Right ventricle myocardium superior (tissue), 1 donor: Measurements from ENCODE around the gene ST3GAL6. TPM values are rescaled to one million over a fixed set of nuclear protein-coding genes. Genes with fewer than 3 reads are reported as not detected.
"Not testable (repeated sequence)": the region's sequence is repeated elsewhere in the genome, so short reads cannot be mapped to it uniquely, and the experiment has no call there.

Source experiments
- ATAC-seq: fragments of 200-7000 bp; cut with Tn5 transposase; one replicate; pipeline ENCODE4 v1.9.1; 2020; ENCODE audit warnings: mild to moderate bottlenecking; ENCODE audit not compliant: poor library complexity
- DNase-seq: peaks from one replicate; pipeline ENCODE4 v3.0.0-alpha.2; 2020
- intact Hi-C: fragments of 100-400 bp; cut with DNase I; formaldehyde crosslinking; loops from one replicate; pipeline ENCODE4 v1.11.2; 2022
- total RNA-seq: library from RNA; stranded (reverse); fragmentation: NEBNext Ultra II Directional; extraction: Animal tissue kit (Norgen Biotek cat#: 25700); gene quantifications from one replicate; pipeline ENCODE4 v1.2.1, GENCODE V29; 2021
- donor health status: DM: no; HTN: yes; CAD: no; lungs with severe emphysema.

Gene ST3GAL6
- total RNA-seq, 1 donor from 2014 or later, result 34.1 TPM

- no peak for DNase-seq
- no peak for ATAC-seq
- intact Hi-C loops, result no loop called here
Measured at GRCh38 chr3:98814817-98815420, 51.8 kb downstream of the ST3GAL6 start.

- no peak for DNase-seq
- ATAC-seq, result peak; percentile 85
- intact Hi-C loops, result loop anchor here (2.0 kb wide), 1 partner anchor 177 kb away; no protein-coding TSS in a partner anchor
Measured at GRCh38 chr3:98817547-98818041, 54.5 kb downstream of the ST3GAL6 start.

GRCh38 chr3:98821063-98821462 is 57.9 kb downstream of the ST3GAL6 start:
- ATAC-seq (no peak), DNase-seq (no peak)
- intact Hi-C loops, result loop anchor here (10.0 kb wide), 1 partner anchor 74 kb away; no protein-coding TSS in a partner anchor

- DNase-seq (no peak), ATAC-seq (no peak)
- intact Hi-C loops, result loop anchor here (10.0 kb wide), 1 partner anchor 71 kb away; no protein-coding TSS in a partner anchor
Measured at GRCh38 chr3:98823791-98824190, 60.7 kb downstream of the ST3GAL6 start.

GRCh38 chr3:98824256-98824655 is 61.1 kb downstream of the ST3GAL6 start:
- ATAC-seq (no peak), DNase-seq (no peak)
- intact Hi-C loops, result loop anchor here (10.0 kb wide), 1 partner anchor 71 kb away; no protein-coding TSS in a partner anchor

- DNase-seq (no peak), ATAC-seq (no peak)
- intact Hi-C loops, result loop anchor here (10.0 kb wide), 1 partner anchor 69 kb away; no protein-coding TSS in a partner anchor
Measured at GRCh38 chr3:98826126-98826525, 63.0 kb downstream of the ST3GAL6 start.

GRCh38 chr3:98827221-98827920 is 64.2 kb downstream of the ST3GAL6 start:
- ATAC-seq, result no peak
- intact Hi-C loops, result loop anchor here (10.0 kb wide), 1 partner anchor 67 kb away; no protein-coding TSS in a partner anchor
- no peak for DNase-seq

- no peak for ATAC-seq
- intact Hi-C loops, result loop anchor here (10.0 kb wide), 1 partner anchor 65 kb away; no protein-coding TSS in a partner anchor
- no peak for DNase-seq
Measured at GRCh38 chr3:98829246-98829832, 66.2 kb downstream of the ST3GAL6 start.

- intact Hi-C loops, ATAC-seq, DNase-seq: not testable (repeated sequence)
Measured at GRCh38 chr3:98831060-98831459, 67.9 kb downstream of the ST3GAL6 start.

GRCh38 chr3:98839846-98840245 is 76.7 kb downstream of the ST3GAL6 start:
- ATAC-seq, result no peak
- no peak for DNase-seq
- intact Hi-C loops, result no loop called here

GRCh38 chr3:98843266-98843959 is 80.3 kb downstream of the ST3GAL6 start:
- no peak for DNase-seq
- intact Hi-C loops, result no loop called here
- no peak for ATAC-seq

Other genes starting within 250 kb of the ST3GAL6 start
- gene CLDND1, start 240.4 kb upstream of the ST3GAL6 start, total RNA-seq, result 72.5 TPM
- not detected for gene GPR15, start 231.4 kb upstream of the ST3GAL6 start, total RNA-seq
- gene CPOX, start 169.7 kb upstream of the ST3GAL6 start, total RNA-seq, result 11.5 TPM
- 27.2 TPM for gene DCBLD2, start 138.4 kb downstream of the ST3GAL6 start, total RNA-seq